Activated CD8-positive, alpha-beta memory T cell treated with anti-CD3 and anti-CD28 coated beads for 48 hours (primary cell): ENCODE results near the gene SEMA3C.

Experiments used
- DNase-seq, 3 experiments: peaks; one replicate each; pipeline ENCODE4 v3.0.0-alpha.2; 2020; ENCODE audit warnings: low read depth in 2 of 3, low spot score in 2 of 3

The SEMA3C gene

GRCh38 chr7:80890426-80891258, 28.2 kb downstream of the SEMA3C start:
- DNase-seq, result no peak

- no peak for DNase-seq
These were observed 29.3 kb downstream of the SEMA3C start for GRCh38 chr7:80889525-80889924.

- DNase-seq, result no peak
These were observed 33.1 kb downstream of the SEMA3C start for GRCh38 chr7:80885757-80886156.

GRCh38 chr7:80884511-80885195, 34.2 kb downstream of the SEMA3C start:
- no peak for DNase-seq

- no peak for DNase-seq
These were observed 35.5 kb downstream of the SEMA3C start for GRCh38 chr7:80883154-80884025.

- no peak for DNase-seq
These were observed 36.5 kb downstream of the SEMA3C start for GRCh38 chr7:80882213-80882801.

GRCh38 chr7:80881351-80881900, 37.4 kb downstream of the SEMA3C start:
- no peak for DNase-seq

- no peak for DNase-seq
These were observed 39.0 kb downstream of the SEMA3C start for GRCh38 chr7:80879849-80880248.

GRCh38 chr7:80876894-80877414, 41.9 kb downstream of the SEMA3C start:
- no peak for DNase-seq

GRCh38 chr7:80875537-80876120, 43.2 kb downstream of the SEMA3C start:
- DNase-seq, result no peak

GRCh38 chr7:80873140-80873539, 45.7 kb downstream of the SEMA3C start:
- DNase-seq, result no peak

GRCh38 chr7:80871228-80871627, 47.6 kb downstream of the SEMA3C start:
- no peak for DNase-seq

- no peak for DNase-seq
These were observed 48.0 kb downstream of the SEMA3C start for GRCh38 chr7:80870813-80871212.

- DNase-seq, result no peak
These were observed 48.8 kb downstream of the SEMA3C start for GRCh38 chr7:80869821-80870751.

GRCh38 chr7:80869106-80869784, 49.6 kb downstream of the SEMA3C start:
- DNase-seq, result no peak

GRCh38 chr7:80868566-80868965, 50.3 kb downstream of the SEMA3C start:
- no peak for DNase-seq

GRCh38 chr7:80860554-80860953, 58.3 kb downstream of the SEMA3C start:
- no peak for DNase-seq

- no peak for DNase-seq
These were observed 59.4 kb downstream of the SEMA3C start for GRCh38 chr7:80859272-80859970.
